Neural cell (in vitro differentiated cells): ENCODE measurements around the gene NME4.

ENCODE experiments used
- EP300 ChIP-seq: fragments of 450-650 bp; conservative IDR thresholded peaks from 2 replicates; pipeline ENCODE4 v1.6.1; 2014; ENCODE audit warnings: antibody characterized with exemption, mild to moderate bottlenecking, moderate library complexity; ENCODE audit not compliant: poor library complexity, severe bottlenecking
- EZH2 ChIP-seq: fragments of 200-600, 300-800 bp; shearing (Covaris generic), sonication (generic); IDR thresholded peaks from 2 replicates; pipeline ENCODE4 v1.6.1; 2014; ENCODE audit warnings: antibody characterized with exemption, low read length, borderline replicate concordance, mild to moderate bottlenecking; ENCODE audit not compliant: insufficient read depth, poor library complexity, severe bottlenecking
- MXI1 ChIP-seq: fragments of 450-650 bp; conservative IDR thresholded peaks from 2 replicates; pipeline ENCODE4 v1.6.1; 2014; ENCODE audit warnings: antibody characterized with exemption, mild to moderate bottlenecking; ENCODE audit not compliant: poor library complexity, severe bottlenecking
- POLR2AphosphoS5 ChIP-seq: IDR thresholded peaks from 2 replicates; pipeline ENCODE4 v1.6.1; 2012
- RAD21 ChIP-seq: fragments of 450-650 bp; conservative IDR thresholded peaks from 2 replicates; pipeline ENCODE4 v1.6.1; 2014; ENCODE audit warnings: antibody characterized with exemption, mild to moderate bottlenecking, moderate library complexity
- TAF1 ChIP-seq: IDR thresholded peaks from 2 replicates; pipeline ENCODE4 v1.6.1; 2012; ENCODE audit warnings: low read depth
- TF ChIP-seq, protein P1 (sequence below): fragments of 450-650 bp; IDR thresholded peaks from 2 replicates; pipeline ENCODE4 v1.5.1; 2014; ENCODE audit warnings: antibody characterized with exemption, mild to moderate bottlenecking, moderate library complexity; ENCODE audit not compliant: poor library complexity, severe bottlenecking
- TF ChIP-seq, protein P2 (sequence below): IDR thresholded peaks from 2 replicates; pipeline ENCODE4 v1.6.1; 2012; ENCODE audit warnings: borderline replicate concordance

DNA sequence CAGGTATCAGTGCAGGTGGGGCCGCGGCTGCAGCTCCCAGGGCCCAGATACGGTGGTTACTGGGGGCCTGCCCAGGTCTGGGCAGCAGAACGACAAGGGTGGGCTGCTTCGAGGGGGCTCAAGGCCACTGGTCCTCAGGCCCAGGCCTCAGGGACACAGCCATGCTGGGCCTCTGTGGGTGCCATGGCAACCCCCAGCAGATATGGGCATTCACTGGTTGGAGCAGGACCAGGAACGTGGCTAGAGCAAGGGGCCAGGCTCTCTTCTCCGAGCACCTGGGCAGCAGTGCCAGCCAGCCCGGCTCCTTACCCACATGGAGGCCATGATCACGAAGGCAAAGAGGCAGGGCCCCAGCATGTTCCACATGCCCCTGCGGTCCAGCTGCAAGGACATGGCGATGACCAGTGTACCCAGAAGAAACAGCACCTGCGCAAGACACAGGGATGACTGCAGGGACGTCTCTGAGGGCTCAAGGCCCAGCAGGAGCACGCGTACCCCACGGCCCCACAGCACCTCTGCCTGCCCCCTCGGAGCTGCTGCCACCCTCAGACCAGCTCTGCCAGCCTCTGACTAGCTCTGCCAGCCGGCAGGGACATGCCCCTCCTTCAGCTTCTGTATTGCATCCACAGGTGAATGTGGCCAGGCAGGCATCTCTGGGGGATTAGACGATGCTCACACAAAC is 24.6 kb upstream of the NME4 start:
- TF ChIP-seq EP300 = no peak
- no peak for TF ChIP-seq EZH2
- TF ChIP-seq, protein P1, sequence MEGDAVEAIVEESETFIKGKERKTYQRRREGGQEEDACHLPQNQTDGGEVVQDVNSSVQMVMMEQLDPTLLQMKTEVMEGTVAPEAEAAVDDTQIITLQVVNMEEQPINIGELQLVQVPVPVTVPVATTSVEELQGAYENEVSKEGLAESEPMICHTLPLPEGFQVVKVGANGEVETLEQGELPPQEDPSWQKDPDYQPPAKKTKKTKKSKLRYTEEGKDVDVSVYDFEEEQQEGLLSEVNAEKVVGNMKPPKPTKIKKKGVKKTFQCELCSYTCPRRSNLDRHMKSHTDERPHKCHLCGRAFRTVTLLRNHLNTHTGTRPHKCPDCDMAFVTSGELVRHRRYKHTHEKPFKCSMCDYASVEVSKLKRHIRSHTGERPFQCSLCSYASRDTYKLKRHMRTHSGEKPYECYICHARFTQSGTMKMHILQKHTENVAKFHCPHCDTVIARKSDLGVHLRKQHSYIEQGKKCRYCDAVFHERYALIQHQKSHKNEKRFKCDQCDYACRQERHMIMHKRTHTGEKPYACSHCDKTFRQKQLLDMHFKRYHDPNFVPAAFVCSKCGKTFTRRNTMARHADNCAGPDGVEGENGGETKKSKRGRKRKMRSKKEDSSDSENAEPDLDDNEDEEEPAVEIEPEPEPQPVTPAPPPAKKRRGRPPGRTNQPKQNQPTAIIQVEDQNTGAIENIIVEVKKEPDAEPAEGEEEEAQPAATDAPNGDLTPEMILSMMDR = no peak
- no peak for TF ChIP-seq TAF1
- no peak for TF ChIP-seq POLR2AphosphoS5
- TF ChIP-seq, protein P2, sequence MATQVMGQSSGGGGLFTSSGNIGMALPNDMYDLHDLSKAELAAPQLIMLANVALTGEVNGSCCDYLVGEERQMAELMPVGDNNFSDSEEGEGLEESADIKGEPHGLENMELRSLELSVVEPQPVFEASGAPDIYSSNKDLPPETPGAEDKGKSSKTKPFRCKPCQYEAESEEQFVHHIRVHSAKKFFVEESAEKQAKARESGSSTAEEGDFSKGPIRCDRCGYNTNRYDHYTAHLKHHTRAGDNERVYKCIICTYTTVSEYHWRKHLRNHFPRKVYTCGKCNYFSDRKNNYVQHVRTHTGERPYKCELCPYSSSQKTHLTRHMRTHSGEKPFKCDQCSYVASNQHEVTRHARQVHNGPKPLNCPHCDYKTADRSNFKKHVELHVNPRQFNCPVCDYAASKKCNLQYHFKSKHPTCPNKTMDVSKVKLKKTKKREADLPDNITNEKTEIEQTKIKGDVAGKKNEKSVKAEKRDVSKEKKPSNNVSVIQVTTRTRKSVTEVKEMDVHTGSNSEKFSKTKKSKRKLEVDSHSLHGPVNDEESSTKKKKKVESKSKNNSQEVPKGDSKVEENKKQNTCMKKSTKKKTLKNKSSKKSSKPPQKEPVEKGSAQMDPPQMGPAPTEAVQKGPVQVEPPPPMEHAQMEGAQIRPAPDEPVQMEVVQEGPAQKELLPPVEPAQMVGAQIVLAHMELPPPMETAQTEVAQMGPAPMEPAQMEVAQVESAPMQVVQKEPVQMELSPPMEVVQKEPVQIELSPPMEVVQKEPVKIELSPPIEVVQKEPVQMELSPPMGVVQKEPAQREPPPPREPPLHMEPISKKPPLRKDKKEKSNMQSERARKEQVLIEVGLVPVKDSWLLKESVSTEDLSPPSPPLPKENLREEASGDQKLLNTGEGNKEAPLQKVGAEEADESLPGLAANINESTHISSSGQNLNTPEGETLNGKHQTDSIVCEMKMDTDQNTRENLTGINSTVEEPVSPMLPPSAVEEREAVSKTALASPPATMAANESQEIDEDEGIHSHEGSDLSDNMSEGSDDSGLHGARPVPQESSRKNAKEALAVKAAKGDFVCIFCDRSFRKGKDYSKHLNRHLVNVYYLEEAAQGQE = no peak
- no peak for TF ChIP-seq MXI1
- TF ChIP-seq RAD21 = no peak
